Motor neuron (in vitro differentiated cells): ENCODE measurements around the gene TMEM201. TPM values are rescaled to one million over a fixed set of nuclear protein-coding genes. Genes with fewer than 3 reads are reported as not detected.

ENCODE experiments used
- ATAC-seq, 8 experiments: fragments of 200-7000 bp; cut with Tn5 transposase; replicated peaks in 6 of 8; 2 replicates each; pipeline ENCODE4 v1.8.0; 2021; ENCODE audit warnings: mild to moderate bottlenecking in 8 of 8, moderate library complexity in 8 of 8
- H3K27ac ChIP-seq, 2 donors: fragments of 250-450 bp; sonication (Bioruptor Pico); 2 replicates each; pipeline ENCODE4 v1.9.0; 2021; ENCODE audit warnings: antibody characterized with exemption in 2 of 2, mild to moderate bottlenecking in 2 of 2, moderate library complexity in 1 of 2
- H3K4me1 ChIP-seq, 2 donors: fragments of 250-450 bp; sonication (Bioruptor Pico); replicated peaks in 1 of 2; 2 replicates each; pipeline ENCODE4 v1.6.1; 2021; ENCODE audit warnings: antibody characterized with exemption in 2 of 2, mild to moderate bottlenecking in 2 of 2, moderate library complexity in 1 of 2
- H3K4me3 ChIP-seq, 5 donors: fragments of 250-450 bp; sonication (Bioruptor Pico); 2 replicates each; pipeline ENCODE4 v1.9.0; 2021; ENCODE audit warnings: antibody characterized with exemption in 5 of 5, mild to moderate bottlenecking in 5 of 5, moderate library complexity in 4 of 5
- WGBS, 10 experiments: fragments of 450-650 bp; shearing (Covaris generic); methylation state at CpG; one replicate each; pipeline ENCODE4 v1.0.0; 2022; 5-methylcytosine and 5-hydroxymethylcytosine counted together
- in situ Hi-C, 9 experiments: fragments of 400-800 bp; cut with MboI; loops; one replicate each; pipeline ENCODE4 v1.15.0; 2021; ENCODE audit warnings: low sequenced_read_pairs in 9 of 9, low pct_unique_long_range_greater_than_20kb in 2 of 9; ENCODE audit not compliant: unreplicated experiment in 9 of 9
- total RNA-seq, 8 experiments: library from RNA; unstranded; fragments of 300-600 nt; gene quantifications; 2 replicates each; pipeline versions ENCODE4 v1.2.3 to v1.2.4, GENCODE V29; 2022

The TMEM201 gene
- total RNA-seq, 8 experiments from 2014 or later, result 5.0 to 20.2 (median 10.7) TPM

- Histone ChIP-seq H3K4me3 (no peak overlapping the region), H3K27ac (no peak overlapping the region), H3K4me1 (no peaks in the 10 kb centered on the region)
- in situ Hi-C loops, result no loop called here
- no peak for ATAC-seq
- 60 to 100% (median 83%) methylated on average over 1 to 2 of the region's 2 CpGs; no CpG with 5 or more reads in 5 of the 10 experiments for WGBS, 10 experiments
Measured at GRCh38 chr1:9657521-9658032, 68.9 kb downstream of the TMEM201 start.

GRCh38 chr1:9658199-9658598 lies 69.5 kb downstream of the TMEM201 start:
- H3K4me3 ChIP-seq, result no peak overlapping the region
- no peak overlapping the region for H3K27ac ChIP-seq
- in situ Hi-C loops, result no loop called here
- WGBS, 10 experiments, result 0 to 92% (median 71%) methylated on average over 1 to 4 of the region's 4 CpGs; no CpG with 5 or more reads in 3 of the 10 experiments
- ATAC-seq, result no peak
- H3K4me1 ChIP-seq, result no peaks in the 10 kb centered on the region

GRCh38 chr1:9659328-9659727 lies 70.6 kb downstream of the TMEM201 start:
- ATAC-seq, result peak in 3 of 8 experiments; percentile 72 to 91 (median 87)

GRCh38 chr1:9663257-9663656 lies 74.5 kb downstream of the TMEM201 start:
- Histone ChIP-seq H3K27ac (no peak overlapping the region), H3K4me3 (no peak overlapping the region), H3K4me1 (no peaks in the 10 kb centered on the region)
- ATAC-seq, result no peak
- in situ Hi-C loops, result no loop called here
- 80 to 100% (median 90%) methylated on average over 2 to 6 of the region's 6 CpGs; no CpG with 5 or more reads in 3 of the 10 experiments for WGBS, 10 experiments

More at GRCh38 chr1:9659328-9659727, 70.6 kb downstream of the TMEM201 start:
- H3K4me3 ChIP-seq, result no peak overlapping the region
- in situ Hi-C loops, result no loop called here
- no peak overlapping the region for H3K27ac ChIP-seq
- 4 to 90% (median 54%) methylated on average over 3 to 5 of the region's 5 CpGs; no CpG with 5 or more reads in 2 of the 10 experiments for WGBS, 10 experiments
- H3K4me1 ChIP-seq, result no peaks in the 10 kb centered on the region

Other genes with a start within 250 kb of the TMEM201 start
- 10 to 100 TPM in 4 of 8 experiments, 1 to 10 TPM in 4; 6.6 to 15.9 (median 9.1) TPM for gene SLC25A33, start 49.4 kb upstream of the TMEM201 start, total RNA-seq
- 1 to 10 TPM in 7 of 8 experiments, under 1 TPM in 1; 0.80 to 6.8 (median 5.4) TPM for gene PIK3CD, start 62.8 kb downstream of the TMEM201 start, total RNA-seq
- gene CLSTN1, start 235.1 kb downstream of the TMEM201 start, total RNA-seq, result 100 to 1,000 TPM in 5 of 8 experiments, 10 to 100 TPM in 3; 36.6 to 140 (median 112) TPM